Brain microvascular endothelial cell (primary cell): Measurements from ENCODE around the gene FAP.

Experiments
- DNase-seq: peaks from one replicate; pipeline ENCODE4 v3.0.0-alpha.2; 2020
- H3K27ac ChIP-seq: fragments of 250-450 bp; sonication (Bioruptor Pico); 2 replicates; pipeline ENCODE4 v1.5.1; 2020; ENCODE audit warnings: mild to moderate bottlenecking, moderate library complexity
- H3K27me3 ChIP-seq: fragments of 250-450 bp; sonication (Bioruptor Pico); replicated peaks from 2 replicates; pipeline ENCODE4 v1.5.1; 2020; ENCODE audit warnings: mild to moderate bottlenecking
- H3K36me3 ChIP-seq: fragments of 250-450 bp; sonication (Bioruptor Pico); replicated peaks from 2 replicates; pipeline ENCODE4 v1.5.1; 2020; ENCODE audit warnings: mild to moderate bottlenecking
- H3K4me3 ChIP-seq: 2 replicates; pipeline ENCODE4 v1.5.1; 2011; ENCODE audit warnings: low read depth, mild to moderate bottlenecking, control low read depth, low read length, moderate library complexity
- in situ Hi-C: cut with HindIII; loops from 2 replicates; pipeline ENCODE4 v1.10.0; 2017; ENCODE audit warnings: low sequenced_read_pairs, low pct_ligation_motif_present
- TF ChIP-seq, protein P1 (sequence below): IDR thresholded peaks from 2 replicates; pipeline ENCODE4 v1.5.1; 2011; ENCODE audit warnings: low read depth, mild to moderate bottlenecking, moderate library complexity, low read length, control low read depth, inconsistent platforms; ENCODE audit errors: missing control alignments

The FAP gene

DNA sequence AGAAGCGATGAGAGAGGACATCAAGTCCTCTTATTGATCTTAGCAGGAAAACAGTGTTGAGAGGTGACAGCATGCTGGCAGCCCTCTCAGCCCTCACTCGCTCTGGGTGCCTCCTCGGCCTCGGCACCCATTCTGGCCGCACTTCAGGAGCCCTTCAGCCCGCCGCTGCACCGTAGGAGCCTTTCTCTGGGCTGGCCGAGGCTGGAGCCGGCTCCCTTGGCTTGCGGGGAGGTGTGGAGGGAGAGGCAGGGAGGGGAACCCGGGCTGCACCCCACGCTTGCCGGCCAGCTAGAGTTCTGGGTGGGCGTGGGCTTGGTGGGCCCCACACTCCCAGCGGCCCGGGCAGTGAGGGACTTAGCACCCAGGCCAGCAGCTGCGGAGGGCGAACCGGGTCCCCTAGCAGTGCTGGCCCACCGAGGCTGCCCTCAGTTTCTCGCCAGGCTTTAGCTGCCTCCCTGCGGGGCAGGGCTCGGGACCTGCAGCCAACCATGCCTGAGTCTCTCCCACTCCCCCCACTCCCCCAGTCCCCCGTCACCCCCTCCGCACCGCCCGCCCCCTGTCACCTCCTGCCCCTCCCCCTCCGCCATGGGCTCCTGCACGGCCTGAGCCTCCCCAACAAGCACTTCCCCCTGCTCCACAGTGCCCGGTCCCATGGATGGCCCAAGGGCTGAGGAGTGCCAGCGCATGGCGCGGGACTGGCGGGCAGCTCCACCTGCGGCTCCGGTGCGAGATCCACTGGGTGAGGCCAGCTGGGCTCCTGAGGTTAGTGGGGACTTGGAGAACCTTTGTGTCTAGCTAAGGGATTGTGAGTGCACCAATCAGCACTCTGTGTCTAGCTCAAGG is 8.4 kb downstream of the FAP start:
- in situ Hi-C loops = no loop called here
- Histone ChIP-seq H3K4me3 (no peak overlapping the region), H3K27ac (no peak overlapping the region), H3K27me3 (no peaks in the 10 kb centered on the region), H3K36me3 (peaks cover 74% of the 10 kb centered on the region)
- DNase-seq = no peak
- TF ChIP-seq, protein P1, sequence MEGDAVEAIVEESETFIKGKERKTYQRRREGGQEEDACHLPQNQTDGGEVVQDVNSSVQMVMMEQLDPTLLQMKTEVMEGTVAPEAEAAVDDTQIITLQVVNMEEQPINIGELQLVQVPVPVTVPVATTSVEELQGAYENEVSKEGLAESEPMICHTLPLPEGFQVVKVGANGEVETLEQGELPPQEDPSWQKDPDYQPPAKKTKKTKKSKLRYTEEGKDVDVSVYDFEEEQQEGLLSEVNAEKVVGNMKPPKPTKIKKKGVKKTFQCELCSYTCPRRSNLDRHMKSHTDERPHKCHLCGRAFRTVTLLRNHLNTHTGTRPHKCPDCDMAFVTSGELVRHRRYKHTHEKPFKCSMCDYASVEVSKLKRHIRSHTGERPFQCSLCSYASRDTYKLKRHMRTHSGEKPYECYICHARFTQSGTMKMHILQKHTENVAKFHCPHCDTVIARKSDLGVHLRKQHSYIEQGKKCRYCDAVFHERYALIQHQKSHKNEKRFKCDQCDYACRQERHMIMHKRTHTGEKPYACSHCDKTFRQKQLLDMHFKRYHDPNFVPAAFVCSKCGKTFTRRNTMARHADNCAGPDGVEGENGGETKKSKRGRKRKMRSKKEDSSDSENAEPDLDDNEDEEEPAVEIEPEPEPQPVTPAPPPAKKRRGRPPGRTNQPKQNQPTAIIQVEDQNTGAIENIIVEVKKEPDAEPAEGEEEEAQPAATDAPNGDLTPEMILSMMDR = no peak

GRCh38 chr2:162233197-162233596 is 10.0 kb downstream of the FAP start:
- Histone ChIP-seq H3K27ac (peak overlapping the region; percentile 25), H3K4me3 (no peak overlapping the region), H3K36me3 (peaks cover 64% of the 10 kb centered on the region), H3K27me3 (no peaks in the 10 kb centered on the region)
- TF ChIP-seq, protein P1 = no peak
- in situ Hi-C loops = no loop called here
- DNase-seq = peak; percentile 47

DNA sequence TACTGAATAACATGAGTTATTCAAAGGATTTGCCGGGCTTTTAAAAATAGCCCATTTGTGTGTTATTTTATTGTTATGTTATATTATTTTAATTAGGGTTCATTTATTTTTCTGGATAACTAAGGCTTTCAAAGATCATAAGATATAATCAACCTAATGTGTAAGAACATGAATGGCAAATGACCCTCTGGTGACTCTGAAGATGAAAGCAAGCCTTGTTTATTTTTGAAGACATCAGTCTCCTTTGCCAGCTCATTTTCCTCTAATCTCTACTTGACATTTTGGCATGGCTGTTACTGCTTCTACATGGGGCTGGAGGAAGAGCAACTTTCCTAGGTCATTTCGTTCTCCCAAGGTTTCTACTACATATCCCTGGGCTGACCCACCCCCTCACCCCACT is 10.6 kb downstream of the FAP start:
- Histone ChIP-seq H3K4me3 (no peak overlapping the region), H3K36me3 (peaks cover 60% of the 10 kb centered on the region), H3K27me3 (no peaks in the 10 kb centered on the region), H3K27ac (peak overlapping the region; percentile 1)
- in situ Hi-C loops = no loop called here
- DNase-seq = no peak
- TF ChIP-seq, protein P1 = no peak

GRCh38 chr2:162232027-162232426 is 11.2 kb downstream of the FAP start:
- TF ChIP-seq, protein P1 = no peak
- no peak for DNase-seq
- Histone ChIP-seq H3K27ac (no peak overlapping the region), H3K36me3 (peaks cover 58% of the 10 kb centered on the region), H3K4me3 (no peak overlapping the region), H3K27me3 (no peaks in the 10 kb centered on the region)
- in situ Hi-C loops = no loop called here

DNA sequence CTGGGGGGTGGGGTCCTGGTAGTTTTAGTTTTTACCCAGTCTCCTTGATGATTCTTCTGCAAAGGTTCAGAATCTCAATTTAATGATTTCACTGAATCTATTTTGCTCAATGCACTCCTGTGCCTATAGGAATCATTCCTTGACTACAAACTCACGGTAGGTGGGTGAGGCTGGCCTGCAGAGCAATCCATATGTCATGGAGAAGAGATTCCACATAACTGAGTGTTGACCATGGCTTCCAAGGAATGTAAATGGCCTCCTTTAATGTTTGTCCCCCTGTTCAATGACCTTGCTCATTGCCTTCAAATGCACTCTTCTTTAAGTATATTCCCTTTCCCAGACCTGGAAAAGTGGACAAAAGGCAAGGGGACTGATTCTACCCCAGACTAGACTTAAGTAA is 12.5 kb downstream of the FAP start:
- peaks cover 55% of the 10 kb centered on the region for H3K36me3 ChIP-seq
- no peak overlapping the region for H3K27ac ChIP-seq
- no peaks in the 10 kb centered on the region for H3K27me3 ChIP-seq
- no peak overlapping the region for H3K4me3 ChIP-seq
- in situ Hi-C loops = no loop called here
- DNase-seq = no peak
- TF ChIP-seq, protein P1 = no peak

DNA sequence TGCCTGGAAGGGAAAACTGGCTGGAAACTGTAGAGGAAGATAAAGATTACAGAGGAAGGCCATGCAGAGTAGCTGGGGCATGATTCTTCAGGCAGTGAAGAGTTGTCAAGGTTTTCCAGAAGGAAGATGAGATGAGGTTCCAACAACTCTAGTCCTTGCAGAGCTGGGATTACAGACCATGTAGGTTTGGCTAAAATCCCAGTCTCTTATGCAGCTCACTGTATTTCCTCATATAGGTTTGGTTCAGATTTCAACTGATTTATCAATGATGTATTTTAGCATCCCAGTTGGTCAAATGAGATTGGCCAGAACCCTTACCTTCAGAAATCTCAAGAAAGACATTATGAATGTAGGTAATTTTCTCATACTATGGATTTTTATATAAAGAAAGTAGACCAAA is 16.4 kb downstream of the FAP start:
- in situ Hi-C loops = no loop called here
- peaks cover 64% of the 10 kb centered on the region for H3K36me3 ChIP-seq
- TF ChIP-seq, protein P1 = no peak

More for the DNA sequence above, 16.4 kb downstream of the FAP start:
- Histone ChIP-seq H3K4me3 (no peak overlapping the region), H3K27ac (no peak overlapping the region), H3K27me3 (no peaks in the 10 kb centered on the region)
- DNase-seq = no peak
